Endothelial cell of umbilical vein (primary cell): ENCODE results near the gene ZNF106. TPM values are rescaled to one million over a fixed set of nuclear protein-coding genes. Genes with fewer than 3 reads are reported as not detected.

Source experiments
- BruUV-seq: library from RNA; stranded (reverse); fragments of 400-500 nt; replicated peaks from 2 replicates; lab custom pipeline; 2021; lab: Mats Ljungman, UMichigan
- CTCF ChIA-PET: fragments of 300-600, 350-600 bp; sonication (Branson Sonifier 250); formaldehyde crosslinking; loops from one replicate; lab custom pipeline; 2021; ENCODE audit warnings: antibody characterized with exemption, inconsistent platforms; lab: Charles Lee
- POLR2A ChIA-PET: fragments of 300-600, 350-600 bp; sonication (Branson Sonifier 250); formaldehyde crosslinking; loops from one replicate; lab custom pipeline; 2021; ENCODE audit warnings: antibody characterized with exemption, inconsistent platforms; lab: Charles Lee
- DNase-seq: peaks from one replicate; pipeline ENCODE4 v3.0.0-alpha.2; 2011; ENCODE audit warnings: low read depth, low spot score
- FAIRE-seq: peaks from 2 replicates; lab custom pipeline; 2011; peaks lifted over from hg19 to GRCh38; lab: Jason Lieb, UNC
- H2AFZ ChIP-seq: 2 replicates; pipeline ENCODE4 v1.6.0; 2012; ENCODE audit warnings: low read depth, low read length, control low read depth, inconsistent platforms
- H3K27ac ChIP-seq: 2 replicates; pipeline ENCODE4 v1.5.1; 2011; ENCODE audit warnings: low read depth, mild to moderate bottlenecking, control low read depth, low read length, moderate library complexity; ENCODE audit not compliant: insufficient read depth
- H3K27me3 ChIP-seq, 2 experiments: 2 replicates each; pipeline versions ENCODE4 v1.6.0 to v1.6.1; 2011; ENCODE audit warnings: low read length in 2 of 2, mixed read lengths in 1 of 2; ENCODE audit not compliant: control insufficient read depth in 2 of 2, insufficient read depth in 2 of 2
- H3K36me3 ChIP-seq, 2 experiments: 2 replicates in 1 of 2; 3 replicates in 1 of 2; pipeline ENCODE4 v1.5.1; 2011; ENCODE audit warnings: low read length in 2 of 2, mild to moderate bottlenecking in 1 of 2, moderate library complexity in 1 of 2; ENCODE audit not compliant: control insufficient read depth in 2 of 2, insufficient read depth in 2 of 2; ENCODE audit errors: extremely low read depth in 1 of 2
- H3K4me1 ChIP-seq: 3 replicates; pipeline ENCODE4 v1.5.1; 2011; ENCODE audit warnings: mild to moderate bottlenecking, low read length; ENCODE audit not compliant: control insufficient read depth, insufficient read depth; ENCODE audit errors: extremely low read depth
- H3K4me2 ChIP-seq: 2 replicates; pipeline ENCODE4 v1.6.1; 2011; ENCODE audit warnings: low read length, control low read depth, mixed read lengths; ENCODE audit not compliant: insufficient read depth
- H3K4me3 ChIP-seq, 3 experiments: fragments of 200-600 bp in 1 of 3; sonication (generic), shearing (Covaris generic) in 1 of 3; replicated peaks in 1 of 3; 2 replicates each; pipeline ENCODE4 v1.5.1; 2011 to 2016; ENCODE audit warnings: control low read depth in 3 of 3, low read length in 3 of 3, mild to moderate bottlenecking in 2 of 3, inconsistent platforms in 1 of 3, low read depth in 1 of 3, moderate library complexity in 1 of 3; ENCODE audit not compliant: insufficient read depth in 1 of 3
- H3K79me2 ChIP-seq: 2 replicates; pipeline ENCODE4 v1.6.0; 2012; ENCODE audit warnings: low read length, inconsistent platforms; ENCODE audit not compliant: control insufficient read depth, insufficient read depth
- H3K9ac ChIP-seq: replicated peaks from 2 replicates; pipeline ENCODE3; 2011; ENCODE audit warnings: low read length, control low read depth; ENCODE audit not compliant: insufficient read depth; ENCODE audit errors: extremely low read depth
- H3K9me1 ChIP-seq: replicated peaks from 3 replicates; pipeline ENCODE4 v1.6.0; 2011; ENCODE audit warnings: mild to moderate bottlenecking, low read length; ENCODE audit not compliant: control insufficient read depth, insufficient read depth; ENCODE audit errors: extremely low read depth
- H3K9me3 ChIP-seq: replicated peaks from 2 replicates; pipeline ENCODE4 v1.5.1; 2012; ENCODE audit warnings: low read length, inconsistent platforms; ENCODE audit not compliant: control insufficient read depth, insufficient read depth
- H4K20me1 ChIP-seq: replicated peaks from 2 replicates; pipeline ENCODE3; 2011; ENCODE audit warnings: mild to moderate bottlenecking, low read length; ENCODE audit not compliant: control insufficient read depth, insufficient read depth; ENCODE audit errors: extremely low read depth
- CTCF ChIP-seq, 2 donors: IDR thresholded peaks; 1 replicate in 1 of 2; 2 replicates in 1 of 2; pipeline ENCODE4 v1.5.1; 2011; ENCODE audit warnings: low read length in 2 of 2, mild to moderate bottlenecking in 2 of 2, moderate library complexity in 2 of 2, control low read depth in 1 of 2, inconsistent platforms in 1 of 2, low read depth in 1 of 2; ENCODE audit not compliant: insufficient read depth in 1 of 2; ENCODE audit errors: extremely low read depth in 1 of 2
- EZH2 ChIP-seq: IDR thresholded peaks from 2 replicates; pipeline ENCODE4 v1.6.1; 2012; ENCODE audit warnings: borderline replicate concordance, low read depth, mild to moderate bottlenecking, moderate library complexity, low read length, inconsistent platforms; ENCODE audit not compliant: severe bottlenecking
- FOS ChIP-seq: IDR thresholded peaks from 2 replicates; pipeline ENCODE4 v1.6.1; 2011; ENCODE audit warnings: mild to moderate bottlenecking, low read length, moderate library complexity, borderline replicate concordance; ENCODE audit not compliant: insufficient read depth
- GATA2 ChIP-seq: IDR thresholded peaks from 2 replicates; pipeline ENCODE4 v1.7.0; 2011; ENCODE audit warnings: low read depth, mild to moderate bottlenecking, moderate library complexity, mixed read lengths, low read length; ENCODE audit not compliant: insufficient read length, insufficient read depth
- JUN ChIP-seq: IDR thresholded peaks from 2 replicates; pipeline ENCODE4 v1.6.1; 2011; ENCODE audit warnings: borderline replicate concordance, low read depth; ENCODE audit not compliant: insufficient read length, insufficient read depth
- MYC ChIP-seq: IDR thresholded peaks from one replicate; pipeline ENCODE4 v1.6.1; 2011; ENCODE audit warnings: mild to moderate bottlenecking, low read depth, low read length
- POLR2A ChIP-seq: IDR thresholded peaks from 2 replicates; pipeline ENCODE4 v1.6.1; 2012; ENCODE audit warnings: low read depth, mild to moderate bottlenecking, control low read depth, low read length
- POLR2AphosphoS5 ChIP-seq: IDR thresholded peaks from 2 replicates; pipeline ENCODE4 v1.6.1; 2012; ENCODE audit warnings: low read depth, mild to moderate bottlenecking, control low read depth, low read length, moderate library complexity; ENCODE audit not compliant: insufficient read depth
- dilution Hi-C: fragments of 300-500 bp; cut with MboI; formaldehyde crosslinking; loops from one replicate; pipeline ENCODE4 v1.15.0; 2019; ENCODE audit warnings: low sequenced_read_pairs; ENCODE audit not compliant: extremely low pct_ligation_motif_present
- intact Hi-C: fragments of 100-400 bp; cut with micrococcal nuclease; formaldehyde crosslinking; loops from one replicate; pipeline ENCODE4 v1.10.0; 2022
- polyA plus RNA-seq, 4 experiments: library from polyadenylated mRNA; depleted of rRNA in 3 of 4; stranded (reverse) in 3 of 4; unstranded in 1 of 4; fragments of >200 nt; gene quantifications; 2 replicates each; pipeline versions ENCODE4 v1.2.1 to v1.2.3, GENCODE V29; 2011 to 2012; ENCODE audit warnings: missing spikeins in 1 of 4
- total RNA-seq: library from RNA; stranded (reverse); gene quantifications from 2 replicates; pipeline ENCODE4 v1.2.3, GENCODE V29; 2021
- TF ChIP-seq, protein P1 (sequence below): IDR thresholded peaks from 2 replicates; pipeline ENCODE4 v1.6.1; 2011; ENCODE audit not compliant: insufficient read depth, insufficient read length

The ZNF106 gene
- total and polyA plus RNA-seq, 2 donors (not counting 3 experiments of a cell fraction or from before 2014, with no cell fraction given): 18.9 to 53.5 TPM

DNA sequence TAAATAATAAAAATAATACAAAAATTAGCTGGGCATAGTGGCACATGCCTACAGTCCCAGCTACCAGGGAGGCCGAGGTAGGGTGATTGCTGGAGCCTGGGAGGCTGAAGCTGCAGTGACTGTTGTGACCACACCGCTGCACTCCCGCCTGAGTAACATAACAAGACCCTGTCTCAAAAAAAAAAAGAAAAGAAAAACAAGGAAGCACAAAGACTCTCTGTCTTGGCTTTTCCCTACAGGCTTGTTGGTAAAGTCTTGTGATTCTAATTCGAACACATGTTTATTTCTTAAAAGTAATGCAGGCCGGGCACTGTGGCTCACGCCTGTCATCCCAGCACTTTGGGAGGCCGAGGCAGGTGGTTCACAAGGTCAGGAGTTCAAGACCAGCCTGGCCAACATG lies 71.6 kb downstream of the ZNF106 start:
- Histone ChIP-seq H3K4me3 (no peak overlapping the region), H3K4me2 (no peak overlapping the region), H3K4me1 (no peaks in the 10 kb centered on the region), H3K27ac (no peak overlapping the region), H2AFZ (no peak overlapping the region), H3K36me3 (peaks cover 20 to 21% of the 10 kb centered on the region in 2 experiments), H3K9me1 (no peaks in the 10 kb centered on the region), H3K27me3 (no peaks in the 10 kb centered on the region), H3K79me2 (no peaks in the 10 kb centered on the region), H4K20me1 (no peaks in the 10 kb centered on the region), H3K9ac (no peak overlapping the region), H3K9me3 (no peaks in the 10 kb centered on the region)
- dilution Hi-C loops: no loop called here
- POLR2A ChIA-PET: no interaction called here
- TF ChIP-seq GATA2 (no peak), POLR2A (no peak), FOS (no peak), POLR2AphosphoS5 (no peak), JUN (no peak), CTCF (IDR thresholded peaks at IDR 0.05; ENCODE audit: extremely low read depth in 1 of 2, insufficient read depth in 1 of 2, low read depth in 1 of 2, low read length in 2 of 2) (no peak), EZH2 (no peak), MYC (no peak)
- TF ChIP-seq, protein P1, sequence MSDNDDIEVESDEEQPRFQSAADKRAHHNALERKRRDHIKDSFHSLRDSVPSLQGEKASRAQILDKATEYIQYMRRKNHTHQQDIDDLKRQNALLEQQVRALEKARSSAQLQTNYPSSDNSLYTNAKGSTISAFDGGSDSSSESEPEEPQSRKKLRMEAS: no peak
- FAIRE-seq (no peak), DNase-seq (no peak)
- BruUV-seq: no TSS peak
- CTCF ChIA-PET: interaction anchor here (0.8 to 1.0 kb wide), 4 partner anchors 9 to 52 kb away, joined by 3 read pairs; no protein-coding TSS in a partner anchor
- intact Hi-C loops: no loop called here
